Measurements from ENCODE around the gene SVEP1. TPM values are rescaled to one million over a fixed set of nuclear protein-coding genes. Genes with fewer than 3 reads are reported as not detected.

SVEP1 gene
- total RNA-seq, 1 experiment from 2014 or later = 0.04 TPM

DNA sequence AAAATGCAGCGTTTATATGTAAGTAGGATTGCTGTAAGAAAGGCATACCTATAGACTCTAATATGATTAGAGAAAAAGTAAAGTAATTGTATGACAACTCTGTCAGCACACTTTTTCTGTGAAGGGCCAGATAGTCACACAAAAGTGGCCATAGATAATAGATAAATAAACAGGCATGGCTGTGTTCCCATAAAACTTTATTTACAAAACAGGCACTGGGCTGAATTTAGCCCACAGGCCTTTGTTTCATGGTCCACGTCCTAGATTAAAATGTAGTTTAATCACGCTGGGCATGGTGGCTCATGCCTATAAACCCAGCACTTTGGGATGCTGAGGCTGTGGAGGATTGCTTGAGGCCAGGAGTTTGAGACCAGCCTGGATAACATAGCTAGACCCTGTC, 233.2 kb downstream of the SVEP1 start:
- Histone ChIP-seq H3K9ac (ENCODE audit: low read length) (no peak overlapping the region), H3K27ac (ENCODE audit: low read length) (no peak overlapping the region), H4K20me1 (ENCODE audit: low read length) (no peaks in the 10 kb centered on the region), H3K4me1 (ENCODE audit: insufficient read depth, low read length) (peaks cover 11% of the 10 kb centered on the region), H3K36me3 (ENCODE audit: low read depth, low read length) (no peaks in the 10 kb centered on the region), H3K79me2 (ENCODE audit: low read length) (no peaks in the 10 kb centered on the region), H3K4me3 (ENCODE audit: low read length) (no peak overlapping the region), H2AFZ (ENCODE audit: low read length) (no peak overlapping the region), H3K4me2 (ENCODE audit: low read length) (no peak overlapping the region), H3F3A (ENCODE audit: low read length, unreplicated experiment) (no peaks in the 10 kb centered on the region), H3K9me3 (ENCODE audit: low read length) (no peaks in the 10 kb centered on the region), H3K9me2 (replicated peaks; ENCODE audit: low read length) (no peaks in the 10 kb centered on the region), H3K27me3 (ENCODE audit: low read length) (no peaks in the 10 kb centered on the region)
- ChIA-PET POLR2A (ENCODE audit: unreplicated experiment) (no interaction called here), CTCF (no interaction called here)
- no TSS peak for BruUV-seq (replicated peaks)
- intact Hi-C loops (cut with micrococcal nuclease) = no loop called here
- TF ChIP-seq EZH2phosphoT487 (IDR thresholded peaks at IDR 0.05; ENCODE audit: borderline replicate concordance, low read length) = no peak
- no peak for ATAC-seq
- DNase-seq = no peak

DNA sequence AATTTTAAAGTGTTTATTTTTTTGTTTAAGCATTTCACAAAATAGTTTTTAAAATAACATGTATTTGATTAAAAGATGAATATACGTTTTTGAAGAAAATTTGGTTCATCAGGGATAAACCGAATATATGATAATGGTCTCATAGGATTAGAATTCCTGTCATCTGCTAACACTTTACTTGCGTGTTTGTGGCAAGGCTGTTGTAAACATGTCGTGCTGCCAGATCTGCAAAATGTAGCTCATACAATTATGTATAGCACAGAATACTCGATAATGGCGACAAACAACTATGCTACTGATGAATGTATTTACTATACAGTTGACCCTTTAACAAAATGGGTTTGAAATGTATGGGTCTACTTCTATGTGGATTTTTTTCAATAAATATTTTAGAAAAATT, 234.7 kb downstream of the SVEP1 start:
- POLR2A ChIA-PET (ENCODE audit: unreplicated experiment) = no interaction called here

DNA sequence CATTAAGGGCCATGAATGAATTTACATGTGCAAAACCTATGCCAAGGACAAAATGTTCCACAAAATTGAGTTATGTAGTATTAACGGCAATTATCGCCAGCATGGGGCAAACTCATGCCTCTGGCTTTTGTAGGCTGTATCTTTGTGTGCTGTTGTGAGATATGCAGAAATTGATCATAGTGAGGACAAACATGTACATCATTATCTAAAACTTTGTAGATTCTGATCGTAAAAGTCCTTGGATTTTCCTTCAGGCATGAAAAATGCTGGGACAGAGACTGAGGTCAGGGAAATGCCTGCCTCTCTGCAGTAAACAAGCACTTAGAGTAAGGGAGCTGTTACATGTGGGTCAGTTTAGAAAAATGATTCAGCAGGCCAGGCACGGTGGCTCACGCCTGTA, 236.0 kb downstream of the SVEP1 start:
- DNase-seq (no peak), ATAC-seq (no peak)
- Histone ChIP-seq H4K20me1 (ENCODE audit: low read length) (no peaks in the 10 kb centered on the region), H3K9me3 (ENCODE audit: low read length) (no peaks in the 10 kb centered on the region), H3K4me3 (ENCODE audit: low read length) (no peak overlapping the region), H3K9me2 (replicated peaks; ENCODE audit: low read length) (no peaks in the 10 kb centered on the region), H3K36me3 (ENCODE audit: low read depth, low read length) (no peaks in the 10 kb centered on the region), H3K79me2 (ENCODE audit: low read length) (no peaks in the 10 kb centered on the region), H3K27me3 (ENCODE audit: low read length) (no peaks in the 10 kb centered on the region), H3K4me2 (ENCODE audit: low read length) (no peak overlapping the region), H2AFZ (ENCODE audit: low read length) (no peak overlapping the region), H3K9ac (ENCODE audit: low read length) (no peak overlapping the region), H3K27ac (ENCODE audit: low read length) (no peak overlapping the region), H3F3A (ENCODE audit: low read length, unreplicated experiment) (no peaks in the 10 kb centered on the region), H3K4me1 (ENCODE audit: insufficient read depth, low read length) (no peaks in the 10 kb centered on the region)
- TF ChIP-seq EZH2phosphoT487 (IDR thresholded peaks at IDR 0.05; ENCODE audit: borderline replicate concordance, low read length) = no peak
- TF ChIP-seq, protein P1, sequence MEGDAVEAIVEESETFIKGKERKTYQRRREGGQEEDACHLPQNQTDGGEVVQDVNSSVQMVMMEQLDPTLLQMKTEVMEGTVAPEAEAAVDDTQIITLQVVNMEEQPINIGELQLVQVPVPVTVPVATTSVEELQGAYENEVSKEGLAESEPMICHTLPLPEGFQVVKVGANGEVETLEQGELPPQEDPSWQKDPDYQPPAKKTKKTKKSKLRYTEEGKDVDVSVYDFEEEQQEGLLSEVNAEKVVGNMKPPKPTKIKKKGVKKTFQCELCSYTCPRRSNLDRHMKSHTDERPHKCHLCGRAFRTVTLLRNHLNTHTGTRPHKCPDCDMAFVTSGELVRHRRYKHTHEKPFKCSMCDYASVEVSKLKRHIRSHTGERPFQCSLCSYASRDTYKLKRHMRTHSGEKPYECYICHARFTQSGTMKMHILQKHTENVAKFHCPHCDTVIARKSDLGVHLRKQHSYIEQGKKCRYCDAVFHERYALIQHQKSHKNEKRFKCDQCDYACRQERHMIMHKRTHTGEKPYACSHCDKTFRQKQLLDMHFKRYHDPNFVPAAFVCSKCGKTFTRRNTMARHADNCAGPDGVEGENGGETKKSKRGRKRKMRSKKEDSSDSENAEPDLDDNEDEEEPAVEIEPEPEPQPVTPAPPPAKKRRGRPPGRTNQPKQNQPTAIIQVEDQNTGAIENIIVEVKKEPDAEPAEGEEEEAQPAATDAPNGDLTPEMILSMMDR (conservative IDR thresholded peaks at IDR 0.05; ENCODE audit: low read depth, low read length) = no peak
- TF ChIP-seq EZH2 (IDR thresholded peaks at IDR 0.05; ENCODE audit: low read length, unreplicated experiment) = no peak
- intact Hi-C loops (cut with micrococcal nuclease) = loop anchor here (5.0 kb wide), 1 partner anchor 84 kb away; no protein-coding TSS in a partner anchor
- ChIA-PET POLR2A (ENCODE audit: unreplicated experiment) (no interaction called here), CTCF (no interaction called here)
- no TSS peak for BruUV-seq (replicated peaks)

More for the DNA sequence above, 234.7 kb downstream of the SVEP1 start:
- H3K79me2 ChIP-seq (ENCODE audit: low read length) = no peaks in the 10 kb centered on the region
- H3K9ac ChIP-seq (ENCODE audit: low read length) = no peak overlapping the region
- H3K27ac ChIP-seq (ENCODE audit: low read length) = no peak overlapping the region
- no peaks in the 10 kb centered on the region for H3K27me3 ChIP-seq (ENCODE audit: low read length)
- H3K36me3 ChIP-seq (ENCODE audit: low read depth, low read length) = no peaks in the 10 kb centered on the region
- H3K9me3 ChIP-seq (ENCODE audit: low read length) = no peaks in the 10 kb centered on the region
- no peaks in the 10 kb centered on the region for H4K20me1 ChIP-seq (ENCODE audit: low read length)
- H3K4me1 ChIP-seq (ENCODE audit: insufficient read depth, low read length) = no peaks in the 10 kb centered on the region
- CTCF ChIA-PET = no interaction called here
- H3K9me2 ChIP-seq (replicated peaks; ENCODE audit: low read length) = no peaks in the 10 kb centered on the region
- H3F3A ChIP-seq (ENCODE audit: low read length, unreplicated experiment) = no peaks in the 10 kb centered on the region
- intact Hi-C loops (cut with micrococcal nuclease) = loop anchor here (5.0 kb wide), 1 partner anchor 82 kb away; no protein-coding TSS in a partner anchor
- H3K4me3 ChIP-seq (ENCODE audit: low read length) = no peak overlapping the region
- H2AFZ ChIP-seq (ENCODE audit: low read length) = no peak overlapping the region
- TF ChIP-seq, protein P1 (conservative IDR thresholded peaks at IDR 0.05; ENCODE audit: low read depth, low read length) = no peak
- no peak for TF ChIP-seq EZH2 (IDR thresholded peaks at IDR 0.05; ENCODE audit: low read length, unreplicated experiment)
- no peak for TF ChIP-seq EZH2phosphoT487 (IDR thresholded peaks at IDR 0.05; ENCODE audit: borderline replicate concordance, low read length)
- H3K4me2 ChIP-seq (ENCODE audit: low read length) = no peak overlapping the region
- ATAC-seq = no peak
- DNase-seq = no peak
- BruUV-seq (replicated peaks) = no TSS peak
